Ovary (tissue), 3 donors: ENCODE results near the gene ADGRA1.

Experiments used
- CTCF ChIP-seq, 3 donors: fragments of 450-650 bp in 2 of 3; fragments of 200-600 bp in 1 of 3; IDR thresholded peaks; one replicate each; pipeline versions ENCODE4 v1.5.1 to v1.8.0; 2016 to 2022; ENCODE audit warnings: antibody characterized with exemption in 3 of 3, mild to moderate bottlenecking in 1 of 3
- EP300 ChIP-seq: sonication (generic); formaldehyde crosslinking; IDR thresholded peaks from one replicate; pipeline ENCODE4 v1.6.1; 2017; ENCODE audit warnings: antibody characterized with exemption
- POLR2A ChIP-seq: fragments of 450-650 bp; IDR thresholded peaks from one replicate; pipeline ENCODE4 v1.6.1; 2017; ENCODE audit warnings: antibody characterized with exemption, mild to moderate bottlenecking, moderate library complexity
- donor health status: DM: no; HTN: no; CAD: no.

- TF ChIP-seq CTCF (IDR thresholded peaks at IDR 0.05): no peak
- no peak for TF ChIP-seq POLR2A
- TF ChIP-seq EP300: no peak
Measured at GRCh38 chr10:133047526-133048123, 40.1 kb upstream of the ADGRA1 start.
